Fibroblast of the conjunctiva (primary cell): ENCODE measurements around the gene UBALD2.
A peak's percentile ranks its signal among the peaks of the same experiment; 100 is the strongest.
"Not testable (repeated sequence)": the region's sequence is repeated elsewhere in the genome, so short reads cannot be mapped to it uniquely, and the experiment has no call there.

Experiments used
- DNase-seq: peaks from one replicate; pipeline ENCODE4 v3.0.0-alpha.2; 2010; ENCODE audit warnings: low read depth

UBALD2 gene

DNA sequence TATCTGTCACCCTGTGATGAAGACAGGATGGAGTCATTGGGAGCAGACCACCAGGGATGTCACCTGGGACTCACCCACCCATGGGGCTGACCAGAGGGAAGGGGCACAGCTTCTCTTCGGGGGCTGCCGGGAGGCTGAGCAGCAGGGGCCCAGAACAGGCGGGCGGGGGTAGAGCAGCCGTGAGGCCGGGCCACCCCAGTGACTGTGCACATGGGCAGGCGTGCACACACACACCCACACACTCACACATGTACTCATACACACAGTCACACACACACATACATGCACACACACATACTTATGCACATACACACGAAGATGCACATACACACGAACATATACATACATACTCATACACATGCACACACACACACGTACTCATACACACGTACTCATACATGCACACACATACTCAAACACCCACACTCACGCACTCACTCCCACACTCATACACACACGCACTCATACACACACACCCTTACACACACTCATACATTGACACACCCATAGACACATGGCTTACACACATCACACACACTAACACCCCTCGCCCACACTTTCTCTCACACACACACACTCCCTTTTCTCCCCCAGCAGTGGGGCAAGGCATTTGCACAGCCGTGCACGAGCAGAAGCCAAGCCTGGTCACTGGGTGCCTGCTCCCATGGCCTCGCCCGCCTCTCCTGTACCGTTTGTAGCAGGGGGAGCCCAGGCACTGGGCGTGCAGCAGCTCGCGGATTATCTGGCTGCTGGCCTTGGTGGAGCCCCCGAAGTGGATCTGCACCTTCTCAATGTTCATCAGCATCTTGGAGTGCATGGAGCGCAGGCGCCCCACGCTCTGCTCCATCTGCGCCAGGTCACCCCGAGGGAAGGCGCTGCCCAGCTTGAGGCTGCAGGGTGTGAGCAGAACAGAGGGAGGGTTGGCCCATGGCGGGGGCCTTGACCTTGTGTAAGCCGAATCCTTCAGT lies 12.4 kb downstream of the UBALD2 start:
- DNase-seq = no peak

DNA sequence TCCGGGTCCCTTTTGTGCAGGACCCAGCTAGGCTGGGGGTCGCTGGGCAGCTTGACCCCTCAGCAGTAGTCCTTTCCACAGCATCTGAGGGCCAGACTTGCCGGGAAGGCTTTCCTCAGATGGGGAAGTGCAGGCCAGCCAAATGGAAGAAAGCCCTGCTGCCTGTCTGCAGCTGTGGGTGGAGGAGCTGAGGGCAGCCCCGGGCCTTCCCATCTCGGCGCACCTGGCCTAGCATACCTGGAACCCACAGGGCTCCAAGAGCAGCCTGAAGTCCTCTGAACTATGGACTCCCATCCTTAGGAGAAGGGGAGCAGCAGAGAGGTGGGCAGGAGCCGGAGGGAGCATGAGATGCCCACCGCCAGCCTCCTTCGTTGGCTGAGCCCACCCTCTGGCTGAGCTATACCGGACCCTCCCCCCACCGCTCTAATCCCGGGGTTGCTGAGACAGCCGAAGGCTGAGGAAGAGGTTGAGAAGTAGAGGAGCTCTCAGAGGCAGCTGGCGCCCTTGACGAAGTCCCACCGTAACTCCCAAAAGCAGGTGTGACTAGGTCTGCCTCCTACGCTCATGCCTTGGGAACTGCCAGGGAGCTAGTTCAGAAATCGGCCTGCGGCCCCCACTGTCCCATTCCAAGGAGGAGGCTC lies 13.2 kb downstream of the UBALD2 start:
- no peak for DNase-seq

DNA sequence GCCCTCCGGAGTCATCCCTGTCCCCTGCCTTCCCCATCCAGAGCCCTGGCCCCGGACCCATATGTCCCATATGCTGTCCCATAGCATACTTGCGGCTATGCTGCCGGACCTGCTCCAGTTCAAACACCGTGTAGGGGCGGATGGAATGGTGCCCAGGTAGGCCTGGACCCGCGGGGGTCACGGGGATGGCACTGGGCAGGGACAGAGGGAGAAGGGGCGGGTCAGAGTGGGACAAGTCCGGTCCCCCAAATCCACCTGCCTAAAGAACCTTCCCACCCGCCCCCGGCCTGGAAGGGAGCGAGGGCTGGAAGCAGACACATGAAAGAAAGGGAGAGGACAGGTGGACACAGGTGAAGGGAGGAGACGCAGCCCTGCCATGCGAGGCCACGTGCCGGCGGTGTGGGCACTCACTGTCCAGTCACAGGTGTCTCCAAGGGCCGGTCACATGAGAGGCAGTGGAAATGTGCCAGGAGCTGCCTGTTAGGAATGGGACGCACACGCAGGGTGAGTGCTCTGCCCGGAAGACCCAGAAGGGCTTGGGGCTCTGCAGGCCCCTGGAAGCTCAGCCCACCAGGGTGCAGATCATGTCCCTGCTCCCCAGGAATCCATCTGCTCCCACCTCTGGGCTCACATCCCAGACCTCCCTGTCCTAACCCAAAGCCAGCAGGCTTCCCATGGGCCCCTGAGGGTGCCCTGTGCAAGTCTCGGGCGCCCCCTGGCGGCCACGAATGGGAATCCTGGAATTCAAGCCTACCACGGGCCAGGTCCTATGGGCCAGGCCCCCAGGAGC lies 14.0 kb downstream of the UBALD2 start:
- peak; percentile 56 for DNase-seq

DNA sequence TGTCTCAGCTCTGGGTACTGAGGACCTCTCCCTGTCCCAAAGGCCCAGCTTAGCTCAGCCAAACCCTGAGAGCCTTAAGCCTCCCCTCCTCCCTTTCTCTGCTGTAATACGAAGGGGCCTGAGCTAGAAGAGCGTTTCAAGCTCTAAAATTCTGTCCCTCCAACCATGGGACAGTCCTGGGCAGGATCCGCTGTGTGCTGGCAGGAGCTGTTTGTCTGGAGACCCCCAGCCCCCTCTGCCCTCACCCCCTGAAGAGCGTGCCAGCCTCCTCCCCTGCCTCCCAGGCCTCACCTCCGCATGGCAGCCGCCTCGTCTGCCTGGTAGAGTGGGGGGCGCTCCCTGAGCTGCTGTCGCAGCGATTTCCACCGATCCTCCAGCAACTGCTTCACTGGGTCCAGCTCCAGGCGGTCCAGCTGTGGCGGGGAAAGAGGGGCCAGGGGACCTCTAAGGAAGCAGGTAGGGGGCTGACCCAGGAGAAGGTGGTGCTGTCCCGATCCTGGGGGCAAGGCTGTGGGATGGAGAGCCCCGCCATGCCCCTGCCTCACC lies 14.7 kb downstream of the UBALD2 start:
- DNase-seq = no peak

DNA sequence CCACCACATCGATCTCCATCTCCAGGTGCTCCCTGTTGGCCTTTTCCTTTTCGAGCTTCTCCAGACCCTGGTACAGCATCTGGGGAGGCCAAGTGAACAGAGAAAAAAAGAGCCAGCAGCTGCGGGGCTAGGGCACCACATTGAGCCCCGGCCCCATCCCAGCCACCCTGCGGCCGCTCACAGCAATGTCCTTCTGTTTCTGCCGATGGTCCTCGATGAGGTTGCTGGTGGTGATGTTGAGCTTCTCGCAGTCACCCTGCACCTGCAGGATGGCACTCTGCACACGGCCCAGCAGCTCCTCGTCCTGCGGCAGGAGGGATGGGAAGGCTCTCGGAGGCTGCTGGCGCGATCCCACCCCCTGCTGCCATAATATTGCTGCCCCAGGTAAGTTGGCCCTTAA lies 15.5 kb downstream of the UBALD2 start:
- DNase-seq = no peak

DNA sequence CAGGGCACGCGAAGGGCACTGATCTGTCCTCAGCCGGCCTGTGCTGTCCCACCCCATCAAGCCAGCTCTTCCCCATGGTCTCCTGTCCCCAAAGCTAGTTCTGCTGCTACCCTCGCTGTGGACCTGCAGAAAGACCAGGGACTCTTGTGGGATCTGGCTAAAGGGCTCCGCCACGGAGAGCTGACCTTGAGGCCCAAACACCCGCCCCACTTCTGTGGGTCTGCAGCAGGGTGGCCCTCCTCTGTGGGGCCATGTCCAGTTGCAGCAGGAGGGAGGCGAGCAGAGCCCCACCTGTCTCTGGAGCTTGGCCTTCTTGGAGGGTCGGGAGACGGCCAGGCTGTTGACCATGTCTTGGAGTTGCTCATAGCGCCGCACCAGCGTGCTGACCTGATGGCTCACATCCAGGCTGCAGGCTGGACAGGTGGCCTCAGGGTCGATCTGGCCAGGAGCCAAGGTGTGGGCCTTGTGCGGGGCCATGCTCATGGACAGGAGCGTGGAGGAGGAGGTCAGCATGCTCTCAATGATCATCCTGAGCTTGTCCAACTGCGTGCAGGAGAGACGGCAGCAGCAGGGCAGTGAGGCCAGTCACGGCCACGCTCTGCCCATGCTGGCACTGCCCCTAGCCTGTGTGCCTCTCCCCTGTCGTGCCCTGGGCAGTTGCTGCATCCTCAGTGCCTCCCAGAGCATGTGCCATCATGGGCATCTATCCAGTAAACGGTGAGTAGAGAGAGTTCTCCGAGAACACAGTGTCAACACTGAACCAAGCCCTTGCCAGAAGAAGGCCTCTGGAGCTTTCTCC lies 16.6 kb downstream of the UBALD2 start:
- no peak for DNase-seq

DNA sequence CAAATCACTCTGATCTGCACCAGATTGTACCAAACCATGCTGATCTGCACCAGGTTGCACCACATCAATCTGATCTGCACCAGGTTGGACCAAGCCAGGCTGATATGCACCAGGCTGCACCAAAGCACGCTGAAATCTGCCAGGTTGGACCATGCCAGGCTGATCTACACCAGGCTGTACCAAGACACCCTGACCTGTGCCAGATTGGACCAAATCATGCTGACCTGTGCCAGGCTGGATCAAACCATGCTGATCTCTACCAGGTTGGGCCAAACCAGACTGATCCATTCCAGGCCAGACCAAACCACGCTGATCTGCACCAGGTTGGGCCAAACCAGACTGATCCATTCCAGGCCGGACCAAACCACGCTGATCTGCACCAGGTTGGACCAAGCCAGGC lies 27.4 kb downstream of the UBALD2 start:
- no peak for DNase-seq

DNA sequence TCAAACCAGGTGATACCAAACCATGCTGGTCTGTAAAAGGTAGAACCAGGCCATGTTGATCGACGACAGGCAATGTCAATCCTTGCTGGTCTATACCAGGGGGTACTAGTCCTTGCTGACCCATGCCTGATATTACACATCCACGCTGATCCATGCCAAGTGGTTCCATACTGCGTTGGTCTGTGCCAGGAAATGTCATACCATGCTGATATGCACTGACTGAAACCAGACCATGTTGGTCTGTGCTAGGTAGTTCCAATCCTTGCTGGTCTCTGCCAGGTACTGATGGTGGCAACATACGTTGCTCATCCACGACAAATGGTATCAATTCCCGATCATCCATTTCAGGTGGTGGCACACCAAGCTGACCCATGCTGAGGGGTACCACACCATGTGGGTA lies 28.0 kb downstream of the UBALD2 start:
- DNase-seq = no peak

DNA sequence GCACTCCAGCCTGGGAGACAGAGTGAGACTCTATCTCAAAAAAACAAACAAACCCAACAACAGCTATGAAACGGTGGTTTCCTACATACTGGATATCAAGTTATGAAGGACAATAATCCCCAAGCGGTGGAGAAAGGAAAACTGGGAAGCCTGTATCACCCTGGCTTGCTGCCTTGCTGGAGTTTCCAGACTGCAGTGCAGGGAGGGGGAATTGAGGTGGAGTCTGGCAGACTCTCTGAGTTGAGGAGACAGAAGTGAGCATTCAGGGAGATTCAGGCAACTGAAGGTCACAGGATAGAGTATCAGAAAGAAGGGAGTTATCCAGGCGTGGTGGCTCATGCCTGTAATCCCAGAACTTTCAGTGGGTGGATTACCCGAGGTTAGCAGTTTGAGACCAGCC lies 31.0 kb downstream of the UBALD2 start:
- no peak for DNase-seq

DNA sequence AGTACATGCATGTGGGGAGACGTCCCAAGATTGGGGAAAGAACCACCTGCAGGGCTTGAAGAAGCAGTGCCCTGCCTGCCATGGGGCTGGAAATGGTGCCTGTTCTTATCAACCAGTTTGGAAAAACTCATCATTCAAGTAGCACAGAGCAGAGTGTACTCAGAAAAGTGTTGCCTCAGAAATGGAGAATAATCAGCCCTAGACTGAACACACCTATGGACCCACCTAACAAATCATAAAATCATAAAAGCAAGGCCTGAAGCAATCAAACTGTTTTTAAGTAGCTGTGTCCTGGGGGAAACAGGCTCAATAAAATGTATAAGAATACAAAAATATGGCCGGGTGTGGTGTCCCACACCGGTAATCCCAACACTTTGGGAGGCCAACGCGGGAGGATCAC lies 31.7 kb downstream of the UBALD2 start:
- no peak for DNase-seq

DNA sequence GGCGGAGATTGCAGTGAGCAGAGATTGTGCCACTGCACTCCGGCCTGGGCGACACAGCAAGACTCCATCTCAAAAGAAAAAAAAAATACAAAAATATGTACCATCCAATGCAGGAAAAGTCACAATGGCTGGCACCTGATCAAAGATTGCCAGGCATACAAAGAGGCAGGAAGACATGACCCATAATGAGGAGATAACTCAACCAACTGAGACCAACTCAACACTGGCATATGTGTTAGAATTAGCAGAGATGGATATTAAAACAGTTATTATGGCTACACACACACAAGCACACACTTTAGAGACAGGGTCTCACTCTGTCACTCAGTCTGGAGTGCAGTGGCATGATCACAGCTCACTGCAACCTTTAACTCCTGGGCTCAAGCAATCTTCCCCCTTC lies 32.3 kb downstream of the UBALD2 start:
- DNase-seq = no peak

DNA sequence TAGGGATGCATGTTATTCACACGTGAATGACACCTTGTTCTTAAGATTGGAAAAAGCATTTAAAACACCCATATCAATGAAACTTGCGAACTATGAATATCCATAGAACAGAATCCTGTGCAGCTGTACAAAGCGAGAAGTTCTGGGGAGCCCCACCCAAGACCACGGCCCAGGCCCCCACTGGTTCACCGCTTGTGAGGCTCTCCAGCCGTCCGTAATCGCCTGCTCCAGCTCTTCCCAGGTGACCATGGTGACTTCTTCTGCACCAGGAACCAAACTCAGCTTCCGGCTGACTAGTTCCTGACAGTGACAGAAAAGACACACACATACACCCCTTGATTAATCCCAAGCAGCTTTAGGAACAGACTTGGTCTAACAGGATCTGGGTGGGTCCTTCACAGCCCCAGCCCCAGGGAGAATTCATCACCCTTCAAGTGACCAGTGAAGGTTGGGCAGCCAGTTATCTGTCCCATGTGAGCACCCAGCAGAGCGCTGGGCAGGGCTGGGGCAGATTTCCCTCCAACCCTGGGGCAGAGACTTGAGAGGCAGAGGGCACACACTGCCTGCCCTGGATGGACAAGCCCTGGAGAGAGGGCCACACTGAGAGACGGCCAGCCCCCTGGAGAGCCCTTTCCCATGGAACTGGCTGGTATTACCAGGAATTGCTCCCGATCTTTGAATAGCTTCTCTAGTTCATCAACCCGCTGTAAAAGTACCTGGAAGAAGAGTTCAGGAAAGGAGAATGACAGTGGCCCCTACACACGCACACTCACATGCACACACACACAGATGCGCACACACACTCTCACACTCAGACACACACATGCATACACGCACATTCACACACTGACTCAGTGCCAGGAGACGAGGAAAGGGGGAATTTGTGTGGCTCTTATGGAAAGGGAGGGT lies 39.3 kb downstream of the UBALD2 start:
- DNase-seq = no peak

DNA sequence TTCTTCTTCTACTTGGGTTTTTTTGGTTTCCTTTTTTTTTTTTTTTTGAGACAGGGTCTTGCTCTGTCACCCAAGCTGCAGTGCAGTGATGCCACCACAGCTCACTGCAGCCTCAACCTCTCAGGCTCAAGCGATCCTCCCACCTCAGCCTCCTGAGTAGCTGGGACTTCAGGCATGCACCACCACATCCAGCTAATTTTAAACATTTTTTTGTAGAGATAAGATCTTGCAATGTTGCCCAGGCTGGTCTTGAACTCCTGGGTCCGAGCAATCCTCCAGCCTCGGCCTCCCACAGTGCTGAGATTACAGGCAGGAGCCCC lies 39.9 kb downstream of the UBALD2 start:
- not testable (repeated sequence) for DNase-seq

DNA sequence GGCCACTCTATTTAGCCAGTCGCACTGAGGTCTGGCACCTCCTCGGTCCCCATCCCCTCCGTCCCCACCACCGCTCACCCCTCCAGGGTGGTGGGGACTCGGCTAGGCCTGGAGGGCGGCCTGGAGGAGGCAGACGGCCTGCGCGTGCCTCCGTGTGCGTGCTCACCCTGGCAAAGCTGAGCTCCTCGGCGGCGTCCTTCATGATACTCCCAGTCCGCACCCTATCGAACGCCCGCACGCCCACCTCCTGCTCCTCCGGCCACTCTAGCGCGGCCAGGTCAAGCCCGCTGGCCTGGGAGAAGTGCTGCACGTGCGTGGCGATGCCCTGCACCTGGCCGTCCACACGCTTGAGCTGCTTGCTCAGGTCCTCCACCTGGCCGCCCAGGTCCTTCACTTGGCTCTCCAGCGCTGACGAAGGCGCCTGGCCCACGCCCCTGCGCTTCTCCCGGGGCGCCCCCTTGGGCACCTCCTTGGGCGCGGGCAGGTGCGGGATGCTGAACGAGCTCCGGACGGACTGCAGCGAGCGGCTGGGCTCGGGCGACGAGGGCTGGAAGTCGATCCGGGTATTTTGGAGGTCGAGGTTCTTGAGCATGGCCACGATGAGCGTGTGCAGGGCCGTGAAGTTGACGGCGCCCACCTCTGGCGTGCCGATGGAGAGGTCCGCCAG lies 42.3 kb downstream of the UBALD2 start:
- no peak for DNase-seq

DNA sequence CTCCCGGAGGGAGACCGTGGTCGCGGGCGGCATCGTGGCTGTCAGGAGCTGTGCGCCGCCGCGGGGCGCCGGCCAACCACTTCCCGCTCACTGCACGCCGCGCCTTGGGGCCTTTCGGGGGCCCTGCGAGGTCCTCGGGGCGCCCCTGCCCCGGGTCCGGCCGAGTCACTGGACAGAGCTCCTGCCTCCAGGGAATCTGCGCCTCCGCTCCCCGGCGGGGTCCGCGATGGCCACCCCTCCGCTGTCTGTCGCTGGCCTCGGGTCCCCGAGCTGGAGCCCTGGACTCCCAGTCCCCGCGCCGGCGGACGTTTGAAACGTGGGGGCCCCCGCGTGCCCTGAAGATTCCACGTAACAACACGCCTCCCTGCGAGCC lies 42.8 kb downstream of the UBALD2 start, which contains the start of gene QRICH2:
TSS of gene QRICH2 (minus strand) at position 311 of the 373 bp plus-strand sequence. CDS start at position 33, 278 bp downstream.
- no peak for DNase-seq

DNA sequence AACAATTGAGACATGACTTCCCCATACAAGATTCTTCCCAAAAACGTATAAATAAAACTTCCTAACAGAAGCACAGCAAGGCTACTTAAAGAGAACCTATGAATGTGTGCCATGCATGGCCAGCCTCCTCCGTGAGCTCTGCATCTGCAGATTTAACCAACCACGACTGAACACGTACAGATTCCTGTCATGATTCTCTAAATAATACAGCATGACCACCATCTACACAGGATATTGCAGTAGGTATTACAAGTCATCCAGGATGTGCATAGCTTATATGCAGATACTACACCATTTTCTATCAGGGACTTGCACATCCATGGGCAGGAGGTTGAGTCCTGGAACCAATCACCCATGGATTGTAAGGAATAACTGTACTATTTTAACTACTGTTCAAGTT lies 44.3 kb downstream of the UBALD2 start:
- DNase-seq = no peak

DNA sequence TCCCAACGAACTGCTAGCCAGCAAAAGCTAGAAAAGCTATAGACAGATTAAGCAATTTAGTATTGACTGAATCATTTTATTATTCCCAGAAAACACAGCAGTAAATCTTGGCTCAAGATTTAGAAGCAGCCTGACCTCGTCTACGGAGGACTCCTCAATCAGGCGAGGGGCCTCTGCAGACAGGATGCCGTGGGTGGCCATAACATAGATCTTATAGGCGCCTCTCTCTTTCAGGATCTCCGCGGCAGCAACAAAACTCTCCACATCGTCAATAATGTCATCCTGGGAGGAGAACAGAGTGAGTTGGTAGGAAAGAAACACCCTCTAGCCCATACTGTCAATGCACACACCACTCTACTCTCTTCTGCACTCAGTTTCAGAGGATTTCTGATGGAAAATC lies 47.6 kb downstream of the UBALD2 start:
- no peak for DNase-seq

DNA sequence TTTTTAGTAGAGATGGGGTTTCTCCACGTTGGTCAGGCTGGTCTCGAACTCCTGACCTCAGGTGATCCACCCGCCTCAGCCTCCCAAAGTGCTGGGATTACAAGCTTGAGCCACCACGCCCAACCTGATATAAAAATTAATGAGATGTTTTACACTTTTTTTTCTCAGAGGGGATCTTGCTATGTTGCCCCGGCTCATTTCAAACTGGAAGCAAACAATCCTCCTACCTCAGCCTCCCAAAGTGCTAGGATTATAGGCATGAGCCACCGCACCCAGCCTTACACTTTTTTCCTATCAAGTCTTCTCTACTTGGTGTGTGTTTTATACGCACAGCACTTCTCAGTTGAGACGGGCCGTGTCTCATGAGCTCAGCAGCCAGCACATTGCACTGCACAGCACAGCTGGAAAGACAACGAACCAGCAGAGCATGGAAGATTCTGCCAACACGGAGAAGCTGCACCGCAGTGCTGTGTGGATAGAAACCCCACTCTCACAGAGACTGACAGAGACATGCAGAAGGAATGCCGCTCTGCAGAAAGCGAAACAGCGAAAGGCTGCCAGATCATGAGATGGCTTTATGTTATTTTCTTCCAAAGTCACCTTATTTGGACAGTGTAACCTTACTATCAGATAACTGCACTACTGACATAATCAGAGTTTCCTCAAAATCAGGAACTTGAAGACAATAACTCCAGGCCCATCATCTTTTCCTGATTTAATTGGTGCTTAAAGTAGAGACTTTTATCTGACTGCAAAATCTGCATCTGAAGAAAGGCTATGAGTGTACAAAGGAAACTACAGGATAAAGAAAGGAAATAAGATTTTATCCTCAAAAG lies 49.5 kb downstream of the UBALD2 start:
- no peak for DNase-seq

DNA sequence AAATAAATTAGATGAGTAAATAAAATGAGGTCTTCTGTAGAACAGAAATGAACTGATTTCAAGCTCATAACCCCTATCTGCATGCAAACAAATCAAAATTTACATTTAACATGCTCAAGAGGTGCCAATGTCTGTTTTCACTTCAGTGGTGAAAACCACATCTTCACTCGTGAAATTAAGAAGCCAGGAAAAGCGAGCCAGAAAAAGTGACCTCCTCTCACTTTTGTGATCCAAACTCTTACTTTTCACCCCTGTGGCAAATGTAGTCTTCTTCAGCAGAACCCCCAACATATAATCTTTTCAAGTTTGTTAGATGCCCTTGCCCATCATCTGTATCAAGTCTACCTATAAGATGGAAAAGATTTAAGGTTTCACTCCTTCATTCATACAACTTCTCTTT lies 52.4 kb downstream of the UBALD2 start:
- no peak for DNase-seq
